Bronchial epithelial cell (primary cell): ENCODE results near the gene TINAGL1. TPM values are rescaled to one million over a fixed set of nuclear protein-coding genes. Genes with fewer than 3 reads are reported as not detected.

ENCODE experiments used
- DNase-seq: peaks from one replicate; pipeline ENCODE4 v3.0.0-alpha.2; 2010; ENCODE audit warnings: low read depth
- FAIRE-seq: peaks from 2 replicates; lab custom pipeline; 2011; peaks lifted over from hg19 to GRCh38; lab: Jason Lieb, UNC
- H3K27me3 ChIP-seq: 2 replicates; pipeline ENCODE4 v1.5.1; 2011; ENCODE audit warnings: low read length; ENCODE audit not compliant: control insufficient read depth, insufficient read depth
- H3K36me3 ChIP-seq: 2 replicates; pipeline ENCODE4 v1.5.1; 2011; ENCODE audit warnings: low read length; ENCODE audit not compliant: control insufficient read depth, insufficient read depth
- H3K4me3 ChIP-seq: 2 replicates; pipeline ENCODE4 v1.5.1; 2011; ENCODE audit warnings: mild to moderate bottlenecking, low read depth, low read length, control low read depth
- CTCF ChIP-seq: IDR thresholded peaks from 2 replicates; pipeline ENCODE4 v1.5.1; 2011; ENCODE audit warnings: mild to moderate bottlenecking, moderate library complexity, low read length, control low read depth, inconsistent platforms; ENCODE audit not compliant: insufficient read depth, severe bottlenecking
- total RNA-seq: library from RNA; depleted of rRNA; stranded (reverse); fragments of >200 nt; gene quantifications from 2 replicates; pipeline ENCODE4 v1.2.1, GENCODE V29; 2014

Gene TINAGL1
- 55.4 and 154 TPM in 2 replicates for total RNA-seq

GRCh38 chr1:31576201-31576669 lies at the start of gene TINAGL1:
TSS of gene TINAGL1 (plus strand) at chr1:31576515. CDS start at chr1:31577149, 634 bp downstream.
- peaks cover 2% of the 10 kb centered on the region for H3K36me3 ChIP-seq
- DNase-seq (peak; percentile 85), FAIRE-seq (no peak)
- H3K4me3 ChIP-seq, result peak within 1 kb of the TSS; percentile 68
- TF ChIP-seq CTCF, result no peak
- no peaks in the 10 kb centered on the region for H3K27me3 ChIP-seq

GRCh38 chr1:31529999-31530684 lies 46.2 kb upstream of the TINAGL1 start:
- no peaks in the 10 kb centered on the region for H3K36me3 ChIP-seq
- no peak overlapping the region for H3K4me3 ChIP-seq
- FAIRE-seq, result no peak
- peak; percentile 62 for DNase-seq
- no peak for TF ChIP-seq CTCF
- H3K27me3 ChIP-seq, result no peaks in the 10 kb centered on the region

- Histone ChIP-seq H3K4me3 (no peak overlapping the region), H3K27me3 (no peaks in the 10 kb centered on the region), H3K36me3 (no peaks in the 10 kb centered on the region)
- DNase-seq (peak; percentile 83), FAIRE-seq (peak; percentile 88)
- TF ChIP-seq CTCF, result no peak
Measured at GRCh38 chr1:31531177-31531999, 44.9 kb upstream of the TINAGL1 start.

GRCh38 chr1:31532173-31532572 lies 44.1 kb upstream of the TINAGL1 start:
- FAIRE-seq (no peak), DNase-seq (no peak)
- Histone ChIP-seq H3K27me3 (no peaks in the 10 kb centered on the region), H3K36me3 (no peaks in the 10 kb centered on the region), H3K4me3 (no peak overlapping the region)
- no peak for TF ChIP-seq CTCF

GRCh38 chr1:31535561-31535960 lies 40.8 kb upstream of the TINAGL1 start:
- no peaks in the 10 kb centered on the region for H3K36me3 ChIP-seq
- no peak overlapping the region for H3K4me3 ChIP-seq
- no peak for TF ChIP-seq CTCF
- peak; percentile 88 for DNase-seq
- no peak for FAIRE-seq
- no peaks in the 10 kb centered on the region for H3K27me3 ChIP-seq
